Measurements from ENCODE around the gene OTX1.
"Not testable (repeated sequence)": the region's sequence is repeated elsewhere in the genome, so short reads cannot be mapped to it uniquely, and the experiment has no call there.

The OTX1 gene

DNA sequence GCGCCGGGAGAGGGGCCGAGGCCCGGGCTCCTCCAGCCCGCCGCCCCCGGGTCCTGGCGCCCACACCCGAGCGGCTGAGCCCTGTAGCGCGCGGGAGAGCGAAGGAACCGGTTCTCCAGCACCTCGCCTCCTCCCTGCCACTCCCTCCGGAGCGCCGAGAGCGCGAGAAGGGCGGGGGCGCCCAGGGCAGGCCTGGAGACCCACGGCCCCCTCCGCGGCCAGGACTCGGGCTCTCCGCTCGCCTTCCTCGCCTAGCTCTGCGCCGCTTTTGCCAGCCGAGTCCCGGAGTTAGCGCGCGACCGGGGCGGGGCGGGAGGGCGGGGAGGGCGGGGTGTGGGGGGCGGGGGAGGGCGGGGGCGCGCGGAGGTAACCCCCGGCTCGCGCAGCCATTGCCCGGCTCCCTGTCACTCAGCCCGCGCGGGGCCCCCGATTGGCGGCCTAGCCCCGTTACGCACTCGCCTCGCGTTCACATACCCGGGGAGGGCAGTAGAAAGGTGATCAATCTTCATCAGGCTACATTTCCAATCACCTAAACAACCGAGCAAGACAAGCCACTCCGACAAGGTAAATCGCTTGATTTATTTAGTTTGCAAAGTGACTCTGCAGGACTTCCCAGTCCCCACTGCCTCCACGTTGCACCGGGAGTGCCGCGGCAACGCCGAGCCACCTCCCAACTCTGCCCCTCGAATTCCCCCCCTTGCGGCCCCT lies at the start of gene OTX1:
Gene OTX1 (plus strand): TSS at position 497 of the 708 bp plus-strand sequence. CDS start 2,161 bp downstream, outside the sequence.
- no peak for DNase-seq (ENCODE audit: low read depth in 2 of 2)

GRCh38 chr2:63001576-63001975 lies 49.1 kb upstream of the OTX1 start:
- no peak for DNase-seq (ENCODE audit: low read depth in 2 of 2)

GRCh38 chr2:63003351-63003750 lies 47.3 kb upstream of the OTX1 start:
- DNase-seq (ENCODE audit: low read depth in 2 of 2), result no peak

DNA sequence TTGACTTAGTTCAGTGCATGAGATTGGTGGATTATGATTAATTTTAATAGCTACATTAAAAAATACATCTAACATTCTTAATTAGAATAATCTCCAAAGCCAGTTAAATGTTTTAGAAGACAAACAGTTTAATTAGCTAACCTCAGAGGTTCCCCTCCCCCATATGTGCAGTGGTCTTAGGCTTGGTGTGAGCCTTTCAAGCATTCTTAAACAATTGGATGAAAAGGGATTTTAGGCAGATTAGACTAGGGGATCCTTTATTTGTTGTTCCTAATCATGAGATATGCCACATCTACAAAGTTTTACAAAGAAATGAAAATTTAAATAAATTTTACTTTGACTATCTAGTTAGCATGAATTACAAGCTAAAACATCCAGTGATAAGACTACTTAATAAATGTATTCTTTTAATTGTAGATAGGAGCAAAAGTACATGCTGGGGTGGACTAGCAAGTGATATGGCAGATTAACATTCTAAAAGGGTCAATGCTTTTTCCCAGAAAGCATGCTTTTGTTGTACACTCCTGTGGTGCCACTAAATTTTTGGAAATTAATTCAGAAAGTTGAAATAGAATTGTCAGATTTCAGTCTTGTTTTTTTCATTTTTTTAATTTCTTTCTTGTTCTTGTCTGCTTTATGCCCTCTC lies 42.7 kb upstream of the OTX1 start:
- DNase-seq (ENCODE audit: low read depth in 2 of 2), result no peak

DNA sequence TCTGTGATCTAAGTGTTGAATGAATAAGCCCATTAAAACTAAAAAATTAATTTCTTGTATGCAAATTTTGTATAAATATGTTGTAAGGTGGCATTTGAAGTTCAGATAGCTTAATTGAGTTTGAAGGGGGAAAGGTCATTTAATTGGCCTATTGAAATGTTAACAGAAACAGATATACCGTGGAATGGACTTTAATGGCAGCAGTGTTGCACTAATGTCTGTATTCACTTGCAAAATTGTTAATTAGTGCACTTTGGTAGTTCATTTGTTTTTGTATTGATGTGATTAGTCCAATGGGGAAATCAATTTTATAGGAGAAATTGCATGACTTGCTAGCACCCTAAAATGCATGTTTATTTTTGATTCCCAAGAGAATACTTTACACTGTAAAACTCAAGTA lies 41.8 kb upstream of the OTX1 start:
- DNase-seq (ENCODE audit: low read depth in 2 of 2), result no peak

DNA sequence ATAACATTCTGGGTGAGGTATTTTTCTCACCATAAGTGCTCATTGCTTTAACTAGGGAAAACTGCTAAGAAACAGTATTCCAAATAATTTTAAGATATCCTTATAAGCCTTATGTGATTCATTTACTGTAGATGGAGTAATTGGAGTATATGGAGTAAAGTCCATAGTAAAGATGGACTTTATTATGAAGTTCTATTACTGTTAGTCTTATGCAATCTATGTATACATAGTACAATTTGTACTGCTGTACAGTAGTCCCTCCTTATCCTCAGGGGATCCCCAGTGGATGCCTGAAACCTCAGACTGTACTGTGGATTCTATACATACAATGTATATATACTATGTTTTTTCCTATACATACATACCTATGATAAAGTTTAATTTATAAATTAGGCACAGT lies 41.1 kb upstream of the OTX1 start:
- DNase-seq (ENCODE audit: low read depth in 2 of 2), result no peak

- no peak for DNase-seq (ENCODE audit: low read depth in 2 of 2)
Observed at GRCh38 chr2:63012541-63012940, 38.1 kb upstream of the OTX1 start.

DNA sequence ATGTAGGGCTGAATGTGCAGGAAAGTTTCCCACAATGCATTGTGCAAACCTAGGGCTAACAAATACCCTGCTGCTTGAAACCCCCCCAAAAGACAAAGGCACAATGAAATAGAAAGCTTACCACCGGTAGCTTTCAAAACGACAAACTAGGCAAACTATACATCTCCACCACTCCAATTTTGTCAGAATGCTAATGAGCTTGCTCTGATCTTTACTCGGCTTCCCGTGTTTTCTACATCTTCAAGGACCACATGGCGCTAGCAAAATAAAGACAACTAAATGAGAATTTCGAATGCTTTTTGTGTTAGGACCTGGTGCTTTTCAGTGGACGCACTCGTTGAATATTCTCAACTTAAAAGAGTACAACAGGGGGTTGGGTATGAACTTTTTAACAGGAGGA lies 37.2 kb upstream of the OTX1 start:
- no peak for DNase-seq (ENCODE audit: low read depth in 2 of 2)

DNA sequence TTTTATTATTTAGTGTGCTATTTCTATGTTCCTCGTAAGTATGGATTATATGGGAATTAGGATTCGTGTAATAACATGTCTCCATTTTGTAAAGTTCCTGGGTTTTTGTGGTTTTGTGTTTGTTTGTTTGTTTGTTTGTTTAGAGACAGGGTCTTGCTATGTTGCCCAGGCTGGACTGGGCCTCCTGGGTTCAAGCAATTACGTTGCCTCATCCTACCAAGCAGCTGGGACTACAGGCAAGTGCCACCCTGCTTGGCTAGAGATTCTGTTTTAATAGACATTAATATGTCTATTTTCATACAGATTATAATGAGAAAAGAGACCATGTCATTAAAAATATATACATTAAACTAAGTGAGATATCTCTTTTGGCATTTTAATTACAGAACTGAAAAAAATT lies 35.2 kb upstream of the OTX1 start:
- DNase-seq (ENCODE audit: low read depth in 2 of 2), result no peak

- DNase-seq (ENCODE audit: low read depth in 2 of 2), result no peak
Observed at GRCh38 chr2:63018439-63018838, 32.2 kb upstream of the OTX1 start.

GRCh38 chr2:63019686-63020085 lies 30.9 kb upstream of the OTX1 start:
- DNase-seq (ENCODE audit: low read depth in 2 of 2), result not testable (repeated sequence)

GRCh38 chr2:63023444-63023843 lies 27.2 kb upstream of the OTX1 start:
- DNase-seq (ENCODE audit: low read depth in 2 of 2), result no peak

DNA sequence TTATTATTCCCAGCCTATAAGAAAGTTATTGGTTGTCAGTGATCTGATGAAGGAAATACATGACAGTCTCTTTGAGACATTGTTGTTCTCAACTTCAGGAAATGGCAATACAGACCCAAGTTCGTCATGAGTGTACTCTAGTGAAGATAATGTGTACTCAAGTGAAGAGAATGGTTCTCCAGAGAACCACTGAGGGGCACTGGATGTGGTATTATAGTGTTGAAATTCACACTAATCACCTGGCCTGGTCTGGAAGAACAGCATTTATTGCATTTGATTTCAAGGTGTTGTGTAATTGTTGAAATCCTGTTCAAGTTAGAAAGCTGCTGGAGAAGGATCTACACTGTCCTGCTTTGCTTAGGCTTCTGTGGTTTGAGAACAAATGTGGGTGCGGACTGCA lies 23.4 kb upstream of the OTX1 start:
- DNase-seq (ENCODE audit: low read depth in 2 of 2), result no peak

GRCh38 chr2:63029058-63029457 lies 21.6 kb upstream of the OTX1 start:
- no peak for DNase-seq (ENCODE audit: low read depth in 2 of 2)

- no peak for DNase-seq (ENCODE audit: low read depth in 2 of 2)
Observed at GRCh38 chr2:63034526-63034925, 16.1 kb upstream of the OTX1 start.

GRCh38 chr2:63035169-63035568 lies 15.5 kb upstream of the OTX1 start:
- no peak for DNase-seq (ENCODE audit: low read depth in 2 of 2)

DNA sequence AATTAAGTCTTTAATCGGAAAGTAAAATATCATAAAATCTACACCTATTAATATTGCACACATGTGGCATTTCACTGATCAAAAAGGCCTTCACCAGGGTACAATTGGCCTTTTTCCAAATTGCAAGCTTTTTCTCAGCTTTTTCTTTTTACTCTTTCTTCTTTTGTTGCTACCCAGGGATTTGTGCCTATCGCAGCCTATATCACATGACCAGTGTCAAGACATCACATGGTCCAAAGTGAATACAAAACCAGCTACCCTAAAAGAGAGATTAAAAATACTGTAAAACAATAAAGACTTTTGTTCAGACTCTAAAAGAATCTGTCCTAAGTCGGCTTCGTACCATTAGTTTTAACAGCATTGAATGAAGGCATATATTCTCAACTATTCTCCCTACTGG lies 15.0 kb upstream of the OTX1 start:
- no peak for DNase-seq (ENCODE audit: low read depth in 2 of 2)

DNA sequence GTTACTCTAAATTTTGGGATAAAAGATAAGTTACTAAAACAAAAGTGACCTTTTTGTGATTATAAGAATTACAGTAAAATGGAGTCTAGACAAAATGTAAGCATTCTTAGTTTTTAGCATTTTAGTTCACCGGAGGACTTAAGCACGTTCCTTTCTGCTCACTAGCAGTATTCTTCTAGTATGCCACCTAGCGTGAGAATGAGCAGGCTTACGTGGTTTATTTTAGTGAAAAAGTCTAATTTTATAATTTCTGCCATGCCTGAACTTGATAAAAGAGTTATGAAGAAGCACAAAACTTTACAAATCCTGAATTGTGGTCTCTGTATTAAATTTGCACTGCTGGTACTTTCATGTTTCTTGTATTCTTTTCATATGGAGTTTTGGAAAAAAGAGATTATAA lies 12.6 kb upstream of the OTX1 start:
- no peak for DNase-seq (ENCODE audit: low read depth in 2 of 2)

- no peak for DNase-seq (ENCODE audit: low read depth in 2 of 2)
Observed at GRCh38 chr2:63040586-63040985, 10.0 kb upstream of the OTX1 start.

DNA sequence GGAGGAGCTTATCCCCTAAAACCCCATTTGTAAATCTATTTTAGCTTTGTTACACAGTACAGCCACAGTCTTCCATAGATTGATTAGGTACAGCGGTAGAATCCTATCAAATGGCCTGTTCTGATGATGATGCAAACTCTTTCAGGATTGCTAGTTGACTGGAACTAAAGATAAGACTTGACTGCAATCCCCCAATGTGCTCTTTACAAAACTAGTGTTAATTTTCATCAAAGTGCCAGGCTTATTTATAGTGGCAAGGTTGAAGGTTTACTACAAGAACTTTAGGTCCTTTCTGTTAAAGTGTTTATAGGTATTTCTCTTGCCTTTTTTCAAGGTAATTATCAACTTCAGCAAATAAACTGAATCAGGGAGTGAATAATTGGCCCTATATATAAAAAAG lies 9.0 kb upstream of the OTX1 start:
- DNase-seq (ENCODE audit: low read depth in 2 of 2), result no peak

GRCh38 chr2:63044362-63045327 lies 6.0 kb upstream of the OTX1 start:
- DNase-seq (ENCODE audit: low read depth in 2 of 2), result no peak

GRCh38 chr2:63046552-63046951 lies 4.1 kb upstream of the OTX1 start:
- no peak for DNase-seq (ENCODE audit: low read depth in 2 of 2)

- no peak for DNase-seq (ENCODE audit: low read depth in 2 of 2)
Observed at GRCh38 chr2:63046961-63047320, 3.7 kb upstream of the OTX1 start.

Measured in stimulated activated CD4-positive, alpha-beta T cell treated with anti-CD3 and anti-CD28 coated beads, Interleukin-4, amount 100 ng/mL, for 48 hours (primary cell).